PC-9 (cell line): ENCODE results near the gene CITED4. TPM values are rescaled to one million over a fixed set of nuclear protein-coding genes. Genes with fewer than 3 reads are reported as not detected.
A peak's percentile ranks its signal among the peaks of the same experiment; 100 is the strongest.

Experiments
- BruUV-seq: library from RNA; stranded (reverse); fragments of 400-500 nt; replicated peaks from 2 replicates; lab custom pipeline; 2021; lab: Mats Ljungman, UMichigan
- CTCF ChIA-PET: fragments of 300-600 bp; sonication (Branson Sonifier 250); formaldehyde crosslinking; loops from one replicate; lab custom pipeline; 2022; ENCODE audit warnings: antibody characterized with exemption; lab: Charles Lee
- POLR2A ChIA-PET: fragments of 300-600 bp; sonication (Branson Sonifier 250); formaldehyde crosslinking; loops from one replicate; lab custom pipeline; 2022; ENCODE audit warnings: antibody characterized with exemption; ENCODE audit not compliant: unreplicated experiment; lab: Charles Lee
- DNase-seq, 2 experiments: peaks; one replicate each; pipeline versions ENCODE4 v3.0.0 to v3.0.0-alpha.2; 2015 to 2022; ENCODE audit warnings: mixed read lengths in 1 of 2
- H2AFZ ChIP-seq: fragments of 200-600 bp; sonication (generic); 2 replicates; pipeline ENCODE4 v1.8.1; 2017; ENCODE audit warnings: antibody characterized with exemption
- H3F3A ChIP-seq: fragments of 200-600 bp; sonication (generic); 2 replicates; pipeline ENCODE4 v1.8.1; 2017; ENCODE audit warnings: antibody characterized with exemption, mild to moderate bottlenecking, low read depth; ENCODE audit not compliant: insufficient read depth
- H3K27ac ChIP-seq: fragments of 200-600 bp; sonication (generic); 2 replicates; pipeline ENCODE4 v1.6.1; 2016; ENCODE audit warnings: mixed run types
- H3K27me3 ChIP-seq: fragments of 200-600 bp; sonication (generic); 2 replicates; pipeline ENCODE4 v1.6.1; 2016; ENCODE audit warnings: low read depth, mixed run types; ENCODE audit not compliant: insufficient read depth
- H3K36me3 ChIP-seq: fragments of 200-600 bp; sonication (generic); 2 replicates; pipeline ENCODE4 v1.6.1; 2016; ENCODE audit warnings: low read depth, mixed run types
- H3K4me1 ChIP-seq: fragments of 200-600 bp; sonication (generic); replicated peaks from 2 replicates; pipeline ENCODE4 v1.6.1; 2016; ENCODE audit warnings: mixed run types; ENCODE audit not compliant: insufficient read depth
- H3K4me2 ChIP-seq: fragments of 200-600 bp; sonication (generic); 2 replicates; pipeline ENCODE4 v1.6.1; 2017; ENCODE audit warnings: mixed run types
- H3K4me3 ChIP-seq: fragments of 200-600 bp; sonication (generic); 2 replicates; pipeline ENCODE4 v1.6.1; 2016; ENCODE audit warnings: mixed run types
- H3K79me2 ChIP-seq: fragments of 200-600 bp; sonication (generic); 2 replicates; pipeline ENCODE4 v1.6.1; 2017; ENCODE audit warnings: low read depth, mixed run types
- H3K9me2 ChIP-seq: fragments of 200-600 bp; sonication (generic); 2 replicates; pipeline ENCODE4 v1.8.1; 2017; ENCODE audit warnings: mild to moderate bottlenecking; ENCODE audit not compliant: insufficient read depth
- H3K9me3 ChIP-seq: fragments of 200-600 bp; sonication (generic); 2 replicates; pipeline ENCODE4 v1.8.1; 2016; ENCODE audit warnings: low read depth; ENCODE audit not compliant: insufficient read depth
- H4K20me1 ChIP-seq: fragments of 200-600 bp; sonication (generic); 2 replicates; pipeline ENCODE4 v1.8.1; 2017; ENCODE audit not compliant: insufficient read depth
- EZH2 ChIP-seq: fragments of 200-600 bp; sonication (generic); IDR thresholded peaks from 2 replicates; pipeline ENCODE4 v1.8.0; 2017; ENCODE audit warnings: antibody characterized with exemption, low read depth
- intact Hi-C: fragments of 100-400 bp; cut with micrococcal nuclease; formaldehyde crosslinking; loops from one replicate; pipeline ENCODE4 v1.10.0; 2022; ENCODE audit not compliant: unreplicated experiment
- total RNA-seq: library from RNA; stranded (reverse); gene quantifications from 2 replicates; pipeline ENCODE4 v1.2.3, GENCODE V29; 2021
- TF ChIP-seq, protein P1 (sequence below): fragments of 200-600 bp; sonication (generic); conservative IDR thresholded peaks from 2 replicates; pipeline ENCODE4 v1.6.1; 2017; ENCODE audit warnings: mixed run types, antibody characterized with exemption, mild to moderate bottlenecking, moderate library complexity

The CITED4 gene
- total RNA-seq, 1 experiment from 2014 or later: 67.5 TPM

DNA sequence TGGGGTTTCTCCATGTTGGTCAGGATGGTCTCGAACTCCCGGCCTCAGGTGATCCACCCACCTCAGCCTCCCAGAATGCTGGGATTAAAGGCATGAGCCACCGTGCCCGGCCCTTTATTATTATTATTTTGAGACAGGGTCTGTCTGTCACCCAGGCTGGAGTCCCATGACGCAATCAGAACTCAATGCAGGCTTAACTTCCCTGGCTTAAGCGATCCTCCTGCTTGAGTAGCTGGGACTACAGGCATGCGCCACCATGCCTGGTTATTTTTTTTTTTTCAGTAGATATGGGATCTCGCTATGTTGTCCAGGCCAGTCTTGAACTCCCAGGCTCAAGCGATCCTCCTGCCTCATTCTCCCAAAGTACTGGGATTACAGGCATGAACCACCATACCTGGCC is 47.1 kb upstream of the CITED4 start:
- no peak overlapping the region for H2AFZ ChIP-seq
- CTCF ChIA-PET: no interaction called here
- no peak overlapping the region for H3K27ac ChIP-seq
- no peak overlapping the region for H3K4me2 ChIP-seq
- BruUV-seq: no TSS peak
- no peaks in the 10 kb centered on the region for H3K9me2 ChIP-seq
- H3K4me1 ChIP-seq: peaks cover 29% of the 10 kb centered on the region
- no peak for DNase-seq
- H3K36me3 ChIP-seq: no peaks in the 10 kb centered on the region
- no peaks in the 10 kb centered on the region for H3K27me3 ChIP-seq
- no peak for TF ChIP-seq EZH2
- TF ChIP-seq, protein P1, sequence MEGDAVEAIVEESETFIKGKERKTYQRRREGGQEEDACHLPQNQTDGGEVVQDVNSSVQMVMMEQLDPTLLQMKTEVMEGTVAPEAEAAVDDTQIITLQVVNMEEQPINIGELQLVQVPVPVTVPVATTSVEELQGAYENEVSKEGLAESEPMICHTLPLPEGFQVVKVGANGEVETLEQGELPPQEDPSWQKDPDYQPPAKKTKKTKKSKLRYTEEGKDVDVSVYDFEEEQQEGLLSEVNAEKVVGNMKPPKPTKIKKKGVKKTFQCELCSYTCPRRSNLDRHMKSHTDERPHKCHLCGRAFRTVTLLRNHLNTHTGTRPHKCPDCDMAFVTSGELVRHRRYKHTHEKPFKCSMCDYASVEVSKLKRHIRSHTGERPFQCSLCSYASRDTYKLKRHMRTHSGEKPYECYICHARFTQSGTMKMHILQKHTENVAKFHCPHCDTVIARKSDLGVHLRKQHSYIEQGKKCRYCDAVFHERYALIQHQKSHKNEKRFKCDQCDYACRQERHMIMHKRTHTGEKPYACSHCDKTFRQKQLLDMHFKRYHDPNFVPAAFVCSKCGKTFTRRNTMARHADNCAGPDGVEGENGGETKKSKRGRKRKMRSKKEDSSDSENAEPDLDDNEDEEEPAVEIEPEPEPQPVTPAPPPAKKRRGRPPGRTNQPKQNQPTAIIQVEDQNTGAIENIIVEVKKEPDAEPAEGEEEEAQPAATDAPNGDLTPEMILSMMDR: no peak
- no peaks in the 10 kb centered on the region for H4K20me1 ChIP-seq
- intact Hi-C loops: no loop called here
- POLR2A ChIA-PET: interaction anchor here (0.6 kb wide), 1 partner anchor 14 kb away, joined by 3 read pairs; no protein-coding TSS in a partner anchor
- no peaks in the 10 kb centered on the region for H3K9me3 ChIP-seq
- H3F3A ChIP-seq: peaks cover 22% of the 10 kb centered on the region
- H3K79me2 ChIP-seq: no peaks in the 10 kb centered on the region
- no peak overlapping the region for H3K4me3 ChIP-seq

DNA sequence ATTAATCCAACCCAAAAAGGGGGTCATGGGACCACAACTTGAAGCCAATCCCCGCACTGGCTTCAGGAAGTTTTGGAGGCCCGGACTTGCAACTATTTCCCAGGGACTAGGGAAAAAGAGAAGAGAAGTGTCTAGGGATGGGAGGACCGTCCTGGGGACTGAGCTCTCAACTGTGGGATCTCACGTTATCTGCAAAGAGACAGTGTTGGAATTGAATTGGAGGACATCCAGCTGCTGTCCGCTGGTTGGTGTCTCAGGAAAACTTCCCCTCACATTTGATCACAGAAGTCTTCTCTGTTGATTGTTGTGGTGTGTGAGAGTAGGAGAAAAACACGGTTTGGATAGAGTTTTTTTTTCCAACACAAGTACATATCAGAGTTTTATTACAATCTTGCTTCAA is 46.2 kb upstream of the CITED4 start:
- TF ChIP-seq, protein P1: no peak
- no peak for TF ChIP-seq EZH2
- POLR2A ChIA-PET: no interaction called here
- CTCF ChIA-PET: no interaction called here
- peaks cover 37% of the 10 kb centered on the region for H3K4me1 ChIP-seq
- H3K79me2 ChIP-seq: no peaks in the 10 kb centered on the region
- no peaks in the 10 kb centered on the region for H3K27me3 ChIP-seq
- H2AFZ ChIP-seq: no peak overlapping the region
- peak overlapping the region; percentile 83; the same call in 1 of the 2 replicates for H3K27ac ChIP-seq
- H3K9me2 ChIP-seq: no peaks in the 10 kb centered on the region
- no peak overlapping the region for H3K4me3 ChIP-seq
- H3K36me3 ChIP-seq: no peaks in the 10 kb centered on the region
- BruUV-seq: no TSS peak
- no peak overlapping the region for H3K4me2 ChIP-seq
- H3K9me3 ChIP-seq: no peaks in the 10 kb centered on the region
- H4K20me1 ChIP-seq: no peaks in the 10 kb centered on the region
- no peak for DNase-seq
- H3F3A ChIP-seq: peaks cover 27% of the 10 kb centered on the region
- intact Hi-C loops: no loop called here

DNA sequence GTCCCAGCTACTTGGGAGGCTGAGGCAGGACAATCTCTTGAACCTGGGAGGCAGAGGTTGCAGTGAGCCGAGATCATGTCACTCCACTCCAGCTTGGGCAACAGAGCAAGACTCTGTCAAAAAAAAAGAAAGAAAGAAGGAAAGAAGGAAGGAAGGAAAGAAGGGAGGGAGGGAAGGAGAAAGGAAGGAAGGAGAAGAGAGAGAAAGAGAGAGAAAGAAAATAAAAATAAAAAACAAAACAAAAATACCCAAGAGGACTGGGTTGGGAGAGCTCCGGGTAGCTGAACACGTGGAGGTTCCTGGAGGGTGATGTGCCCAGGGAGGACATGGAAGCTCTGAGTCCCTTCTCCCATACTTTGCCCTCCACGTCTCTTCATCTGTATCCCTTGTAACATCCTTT is 45.7 kb upstream of the CITED4 start:
- H3K79me2 ChIP-seq: no peaks in the 10 kb centered on the region
- no peaks in the 10 kb centered on the region for H3K9me3 ChIP-seq
- H3K4me2 ChIP-seq: no peak overlapping the region
- no peaks in the 10 kb centered on the region for H3K9me2 ChIP-seq
- TF ChIP-seq EZH2: no peak
- TF ChIP-seq, protein P1: no peak
- ChIA-PET POLR2A (no interaction called here), CTCF (no interaction called here)
- intact Hi-C loops: no loop called here
- no peak for DNase-seq
- H3K27me3 ChIP-seq: no peaks in the 10 kb centered on the region
- H3K4me1 ChIP-seq: peaks cover 42% of the 10 kb centered on the region
- no peaks in the 10 kb centered on the region for H3K36me3 ChIP-seq
- H3K4me3 ChIP-seq: no peak overlapping the region
- BruUV-seq: no TSS peak
- H2AFZ ChIP-seq: no peak overlapping the region
- peaks cover 32% of the 10 kb centered on the region for H3F3A ChIP-seq
- no peaks in the 10 kb centered on the region for H4K20me1 ChIP-seq
- peak overlapping the region; percentile 83 for H3K27ac ChIP-seq
